HG02870 (cell line): ENCODE measurements around the gene ARID1B.

ENCODE experiments used
- ATAC-seq: cut with Tn5 transposase; IDR thresholded peaks from one replicate; pipeline ENCODE4 v1.9.1; 2021; ENCODE audit warnings: mild to moderate bottlenecking, moderate library complexity; ENCODE audit not compliant: unreplicated experiment

Gene ARID1B

GRCh38 chr6:157065366-157065765 is 288.2 kb downstream of the ARID1B start:
- ATAC-seq: no peak

GRCh38 chr6:157066781-157067491 is 289.8 kb downstream of the ARID1B start:
- no peak for ATAC-seq

GRCh38 chr6:157067507-157067906 is 290.3 kb downstream of the ARID1B start:
- ATAC-seq: no peak

GRCh38 chr6:157068691-157069324 is 291.6 kb downstream of the ARID1B start:
- peak; percentile 97 for ATAC-seq

- no peak for ATAC-seq
These were observed 292.4 kb downstream of the ARID1B start for GRCh38 chr6:157069585-157069984.

GRCh38 chr6:157070403-157071107 is 293.4 kb downstream of the ARID1B start:
- ATAC-seq: no peak

- no peak for ATAC-seq
These were observed 294.9 kb downstream of the ARID1B start for GRCh38 chr6:157072128-157072527.

- ATAC-seq: no peak
These were observed 296.4 kb downstream of the ARID1B start for GRCh38 chr6:157073596-157073995.

GRCh38 chr6:157074969-157075368 is 297.8 kb downstream of the ARID1B start:
- ATAC-seq: no peak

- ATAC-seq: peak; percentile 88
These were observed 298.6 kb downstream of the ARID1B start for GRCh38 chr6:157075549-157076450.

GRCh38 chr6:157076451-157076822 is 299.3 kb downstream of the ARID1B start:
- ATAC-seq: no peak

GRCh38 chr6:157077251-157077650 is 300.1 kb downstream of the ARID1B start:
- no peak for ATAC-seq

- ATAC-seq: no peak
These were observed 301.1 kb downstream of the ARID1B start for GRCh38 chr6:157078326-157078725.

- no peak for ATAC-seq
These were observed 302.1 kb downstream of the ARID1B start for GRCh38 chr6:157079277-157079676.

GRCh38 chr6:157079771-157080170 is 302.6 kb downstream of the ARID1B start:
- no peak for ATAC-seq

- ATAC-seq: no peak
These were observed 303.8 kb downstream of the ARID1B start for GRCh38 chr6:157080986-157081391.

GRCh38 chr6:157083343-157083742 is 306.2 kb downstream of the ARID1B start:
- ATAC-seq: no peak

GRCh38 chr6:157086632-157087031 is 309.5 kb downstream of the ARID1B start:
- ATAC-seq: no peak

- no peak for ATAC-seq
These were observed 310.8 kb downstream of the ARID1B start for GRCh38 chr6:157087974-157088373.

- ATAC-seq: no peak
These were observed 311.7 kb downstream of the ARID1B start for GRCh38 chr6:157088841-157089240.

- ATAC-seq: no peak
These were observed 312.1 kb downstream of the ARID1B start for GRCh38 chr6:157089258-157089657.
